HepG2 (cell line): ENCODE results near the gene ZNF860. TPM values are rescaled to one million over a fixed set of nuclear protein-coding genes. Genes with fewer than 3 reads are reported as not detected.

Experiments used
- EZH2 ChIP-seq: conservative IDR thresholded peaks from 2 replicates; pipeline ENCODE4 v1.6.1; 2012; ENCODE audit warnings: mild to moderate bottlenecking, low read depth, low read length, moderate library complexity
- KAT7 ChIP-seq: IDR thresholded peaks from 2 replicates; pipeline ENCODE4 v1.6.1; 2018; ENCODE audit warnings: borderline replicate concordance, missing compliant biosample characterization
- KDM1A ChIP-seq: IDR thresholded peaks from 2 replicates; pipeline ENCODE4 v1.6.1; 2016; ENCODE audit warnings: missing compliant biosample characterization
- KDM5A ChIP-seq: fragments of 200-600 bp; sonication (generic); IDR thresholded peaks from 2 replicates; pipeline ENCODE4 v1.7.0; 2018; ENCODE audit warnings: antibody characterized with exemption, mild to moderate bottlenecking, low read length, borderline replicate concordance
- MAZ ChIP-seq, 2 experiments: sonication (generic) in 1 of 2; formaldehyde crosslinking in 1 of 2; IDR thresholded peaks; 2 replicates each; pipeline versions ENCODE4 v1.5.0 to v1.6.1; 2012 to 2020; ENCODE audit warnings: low read depth in 2 of 2, mild to moderate bottlenecking in 2 of 2, borderline replicate concordance in 1 of 2, improper control_type of control experiment in 1 of 2, low read length in 1 of 2, missing genetic modification reagents in 1 of 2, moderate library complexity in 1 of 2
- NR2F1 ChIP-seq, 2 experiments: fragments of 450-650 bp in 1 of 2; formaldehyde crosslinking in 1 of 2; IDR thresholded peaks; 2 replicates each; pipeline versions ENCODE4 v1.5.0 to v1.6.1; 2016 to 2020; ENCODE audit warnings: mild to moderate bottlenecking in 1 of 2, missing compliant biosample characterization in 1 of 2, missing genetic modification reagents in 1 of 2, moderate library complexity in 1 of 2
- POLR2AphosphoS2 ChIP-seq: IDR thresholded peaks from 2 replicates; pipeline ENCODE4 v1.6.1; 2011; ENCODE audit warnings: low read depth, low read length, improper control_type of control experiment
- POLR2AphosphoS5 ChIP-seq: IDR thresholded peaks from 2 replicates; pipeline ENCODE4 v1.6.1; 2012; ENCODE audit warnings: low read depth, low read length
- SUZ12 ChIP-seq: fragments of 150-350 bp; IDR thresholded peaks from 2 replicates; pipeline ENCODE4 v1.6.1; 2014; ENCODE audit warnings: low read depth, low read length
- TCF7 ChIP-seq: sonication (generic); IDR thresholded peaks from 2 replicates; pipeline ENCODE4 v1.6.1; 2016; ENCODE audit warnings: antibody characterized with exemption, low read depth
- TFE3 ChIP-seq: IDR thresholded peaks from 2 replicates; pipeline ENCODE4 v1.6.1; 2016
- ZC3H13 ChIP-seq: sonication (generic); formaldehyde crosslinking; IDR thresholded peaks from 2 replicates; pipeline ENCODE4 v1.8.1; 2023; ENCODE audit warnings: mild to moderate bottlenecking, missing genetic modification reagents, moderate library complexity
- ZFP1 ChIP-seq: IDR thresholded peaks from 2 replicates; pipeline ENCODE4 v1.6.1; 2016
- ZFP36L1 ChIP-seq: sonication (generic); formaldehyde crosslinking; IDR thresholded peaks from 2 replicates; pipeline ENCODE4 v1.8.0; 2022; ENCODE audit warnings: mild to moderate bottlenecking, missing genetic modification reagents, moderate library complexity
- ZFP90 ChIP-seq: sonication (generic); formaldehyde crosslinking; IDR thresholded peaks from 2 replicates; pipeline ENCODE4 v1.8.0; 2022; ENCODE audit warnings: missing genetic modification reagents, mild to moderate bottlenecking, inconsistent platforms, borderline replicate concordance
- ZNF251 ChIP-seq: sonication (generic); formaldehyde crosslinking; IDR thresholded peaks from 2 replicates; pipeline ENCODE4 v1.9.0; 2021; ENCODE audit warnings: mild to moderate bottlenecking, missing genetic modification reagents
- ZNF30 ChIP-seq: sonication (generic); formaldehyde crosslinking; IDR thresholded peaks from 2 replicates; pipeline ENCODE4 v1.5.0; 2020; ENCODE audit warnings: mild to moderate bottlenecking, missing genetic modification reagents
- ZNF331 ChIP-seq: sonication (generic); formaldehyde crosslinking; IDR thresholded peaks from 2 replicates; pipeline ENCODE4 v1.4.0; 2020; ENCODE audit warnings: missing genetic modification reagents
- ZNF710 ChIP-seq: sonication (generic); formaldehyde crosslinking; IDR thresholded peaks from 2 replicates; pipeline ENCODE4 v1.5.0; 2020; ENCODE audit warnings: mild to moderate bottlenecking, missing genetic modification reagents, borderline replicate concordance
- ZNF878 ChIP-seq: sonication (generic); formaldehyde crosslinking; IDR thresholded peaks from 2 replicates; pipeline ENCODE4 v1.8.1; 2023; ENCODE audit warnings: mild to moderate bottlenecking, missing genetic modification reagents, moderate library complexity
- ZNF879 ChIP-seq: sonication (generic); formaldehyde crosslinking; IDR thresholded peaks from 2 replicates; pipeline ENCODE4 v1.8.1; 2023; ENCODE audit warnings: missing genetic modification reagents
- polyA plus RNA-seq, 8 experiments: library from polyadenylated mRNA; depleted of rRNA in 3 of 8; stranded (reverse) in 7 of 8; unstranded in 1 of 8; fragments of >200 nt; fragmentation: Illumina TruSeq in 4 of 8; extraction: Trizol in 4 of 8; gene quantifications; 2 replicates each; pipeline versions ENCODE4 v1.2.1 to v1.2.3, GENCODE V29; 2011 to 2016; ENCODE audit warnings: low read depth in 4 of 8, missing spikeins in 1 of 8, mixed read lengths in 1 of 8; ENCODE audit not compliant: insufficient read depth in 1 of 8
- total RNA-seq, 5 experiments: library from RNA; depleted of rRNA; stranded (reverse); fragments of >200 nt; fragmentation: Illumina TruSeq; extraction: Trizol; gene quantifications; 2 replicates each; pipeline ENCODE4 v1.2.3, GENCODE V29; 2016; ENCODE audit warnings: low read depth in 1 of 5
- TF ChIP-seq, protein P1 (sequence below): conservative IDR thresholded peaks from 2 replicates; pipeline ENCODE4 v1.6.1; 2018; ENCODE audit warnings: missing genetic modification reagents
- TF ChIP-seq, protein P2 (sequence below): IDR thresholded peaks from 2 replicates; pipeline ENCODE4 v1.6.1; 2016; ENCODE audit warnings: mild to moderate bottlenecking
- TF ChIP-seq, protein P3 (sequence below): sonication (generic); formaldehyde crosslinking; IDR thresholded peaks from 2 replicates; pipeline ENCODE4 v1.4.0; 2020; ENCODE audit warnings: missing genetic modification reagents, borderline replicate concordance

The ZNF860 gene
- total and polyA plus RNA-seq, 2 of the 13 experiments (the other 11 are each of a cell fraction or from before 2014, with no cell fraction given): 0.55 to 0.73 TPM

GRCh38 chr3:31974471-31974870, 7.1 kb upstream of the ZNF860 start (continued):
- TF ChIP-seq KAT7 (peak; percentile 51; the same call in 1 of the 2 replicates), ZNF331 (CRISPR knock-in tag) (peak; percentile 49; the same call in 1 of the 2 replicates), POLR2AphosphoS5 (no peak), TFE3 (CRISPR knock-in tag) (no peak), EZH2 (no peak), KDM1A (CRISPR knock-in tag) (no peak), ZFP90 (CRISPR knock-in tag) (no peak), ZNF879 (no peak), ZNF710 (CRISPR knock-in tag) (no peak), NR2F1 (CRISPR knock-in tag; IDR thresholded peaks at IDR 0.05) (0 out of 4 replicates have a peak, but pooled peaks of 1 of the 2 experiments have one; percentile 12), ZNF251 (CRISPR knock-in tag) (no peak), ZNF878 (CRISPR knock-in tag) (no peak), ZNF30 (CRISPR knock-in tag) (no peak), ZC3H13 (CRISPR knock-in tag) (no peak), TCF7 (0 out of 2 replicates have a peak, but pooled peaks have one; percentile 8), MAZ (IDR thresholded peaks at IDR 0.05; ENCODE audit: borderline replicate concordance, low read depth, low read length) (no peak), MAZ (CRISPR knock-in tag; IDR thresholded peaks at IDR 0.05; ENCODE audit: low read depth) (no peak), SUZ12 (no peak), ZFP1 (CRISPR knock-in tag) (0 out of 2 replicates have a peak, but pooled peaks have one; percentile 22), ZFP36L1 (CRISPR knock-in tag) (no peak), POLR2AphosphoS2 (no peak), KDM5A (no peak)
- TF ChIP-seq, protein P1, sequence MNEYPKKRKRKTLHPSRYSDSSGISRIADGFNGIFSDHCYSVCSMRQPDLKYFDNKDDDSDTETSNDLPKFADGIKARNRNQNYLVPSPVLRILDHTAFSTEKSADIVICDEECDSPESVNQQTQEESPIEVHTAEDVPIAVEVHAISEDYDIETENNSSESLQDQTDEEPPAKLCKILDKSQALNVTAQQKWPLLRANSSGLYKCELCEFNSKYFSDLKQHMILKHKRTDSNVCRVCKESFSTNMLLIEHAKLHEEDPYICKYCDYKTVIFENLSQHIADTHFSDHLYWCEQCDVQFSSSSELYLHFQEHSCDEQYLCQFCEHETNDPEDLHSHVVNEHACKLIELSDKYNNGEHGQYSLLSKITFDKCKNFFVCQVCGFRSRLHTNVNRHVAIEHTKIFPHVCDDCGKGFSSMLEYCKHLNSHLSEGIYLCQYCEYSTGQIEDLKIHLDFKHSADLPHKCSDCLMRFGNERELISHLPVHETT (CRISPR knock-in tag): no peak
- TF ChIP-seq, protein P2, sequence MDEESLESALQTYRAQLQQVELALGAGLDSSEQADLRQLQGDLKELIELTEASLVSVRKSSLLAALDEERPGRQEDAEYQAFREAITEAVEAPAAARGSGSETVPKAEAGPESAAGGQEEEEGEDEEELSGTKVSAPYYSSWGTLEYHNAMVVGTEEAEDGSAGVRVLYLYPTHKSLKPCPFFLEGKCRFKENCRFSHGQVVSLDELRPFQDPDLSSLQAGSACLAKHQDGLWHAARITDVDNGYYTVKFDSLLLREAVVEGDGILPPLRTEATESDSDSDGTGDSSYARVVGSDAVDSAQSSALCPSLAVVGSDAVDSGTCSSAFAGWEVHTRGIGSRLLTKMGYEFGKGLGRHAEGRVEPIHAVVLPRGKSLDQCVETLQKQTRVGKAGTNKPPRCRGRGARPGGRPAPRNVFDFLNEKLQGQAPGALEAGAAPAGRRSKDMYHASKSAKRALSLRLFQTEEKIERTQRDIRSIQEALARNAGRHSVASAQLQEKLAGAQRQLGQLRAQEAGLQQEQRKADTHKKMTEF: 0 out of 2 replicates have a peak, but pooled peaks have one; percentile 16
- TF ChIP-seq, protein P3, sequence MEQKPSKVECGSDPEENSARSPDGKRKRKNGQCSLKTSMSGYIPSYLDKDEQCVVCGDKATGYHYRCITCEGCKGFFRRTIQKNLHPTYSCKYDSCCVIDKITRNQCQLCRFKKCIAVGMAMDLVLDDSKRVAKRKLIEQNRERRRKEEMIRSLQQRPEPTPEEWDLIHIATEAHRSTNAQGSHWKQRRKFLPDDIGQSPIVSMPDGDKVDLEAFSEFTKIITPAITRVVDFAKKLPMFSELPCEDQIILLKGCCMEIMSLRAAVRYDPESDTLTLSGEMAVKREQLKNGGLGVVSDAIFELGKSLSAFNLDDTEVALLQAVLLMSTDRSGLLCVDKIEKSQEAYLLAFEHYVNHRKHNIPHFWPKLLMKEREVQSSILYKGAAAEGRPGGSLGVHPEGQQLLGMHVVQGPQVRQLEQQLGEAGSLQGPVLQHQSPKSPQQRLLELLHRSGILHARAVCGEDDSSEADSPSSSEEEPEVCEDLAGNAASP (CRISPR knock-in tag): peak; percentile 77
